ENCODE data around the gene SPRED1.

DNA sequence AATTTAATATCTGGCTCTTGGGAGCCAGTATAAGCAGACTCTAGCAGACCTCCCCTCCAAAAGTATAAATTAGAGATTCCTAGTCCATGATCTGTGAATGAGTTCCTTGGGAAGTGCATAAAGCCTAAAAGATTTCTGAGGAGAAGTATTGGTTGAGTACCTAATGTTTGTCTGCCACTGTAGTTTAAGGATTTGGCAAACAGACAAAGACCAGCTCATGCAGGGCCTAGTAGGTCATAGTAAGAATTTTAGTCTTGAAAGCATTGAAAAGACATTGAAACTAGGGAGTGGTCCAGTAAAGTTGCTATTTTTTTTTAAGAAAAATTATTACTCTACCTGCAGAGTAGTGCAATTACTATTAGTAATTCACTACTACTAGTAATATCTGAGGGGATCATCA, 67.5 kb downstream of the SPRED1 start:
- no peak for TF ChIP-seq GATA1 (IDR thresholded peaks at IDR 0.05; ENCODE audit: low read depth, low read length)
- TF ChIP-seq POLR2A (IDR thresholded peaks at IDR 0.05; ENCODE audit: low read length) = no peak

Measured in erythroblast (primary cell).